Stimulated activated CD4-positive, alpha-beta T cell treated with anti-CD3 and anti-CD28 coated beads, Interleukin-1b, Interleukin-23, amount 100 ng/mL, for 1 hour (primary cell): ENCODE results near the gene MED27.
"Not testable (repeated sequence)": the region's sequence is repeated elsewhere in the genome, so short reads cannot be mapped to it uniquely, and the experiment has no call there.

Source experiments
- DNase-seq, 2 donors: peaks; one replicate each; pipeline ENCODE4 v3.0.0-alpha.2; 2020; ENCODE audit warnings: low read depth in 2 of 2

MED27 gene

GRCh38 chr9:132077881-132078698 is 1.6 kb downstream of the MED27 start:
- DNase-seq: no peak

- no peak for DNase-seq
Measured at GRCh38 chr9:132075853-132076252, 3.8 kb downstream of the MED27 start.

- DNase-seq: no peak
Measured at GRCh38 chr9:132074736-132075135, 4.9 kb downstream of the MED27 start.

GRCh38 chr9:132071847-132072507 is 7.7 kb downstream of the MED27 start:
- DNase-seq: no peak

- no peak for DNase-seq
Measured at GRCh38 chr9:132069046-132069898, 10.4 kb downstream of the MED27 start.

GRCh38 chr9:132068605-132069004 is 11.1 kb downstream of the MED27 start:
- DNase-seq: no peak

GRCh38 chr9:132066511-132066910 is 13.2 kb downstream of the MED27 start:
- DNase-seq: no peak

- no peak for DNase-seq
Measured at GRCh38 chr9:132066057-132066456, 13.6 kb downstream of the MED27 start.

- DNase-seq: no peak
Measured at GRCh38 chr9:132063281-132063680, 16.4 kb downstream of the MED27 start.

GRCh38 chr9:132062806-132063205 is 16.9 kb downstream of the MED27 start:
- no peak for DNase-seq

- no peak for DNase-seq
Measured at GRCh38 chr9:132061526-132061925, 18.1 kb downstream of the MED27 start.

- no peak for DNase-seq
Measured at GRCh38 chr9:132059361-132059760, 20.3 kb downstream of the MED27 start.

GRCh38 chr9:132058226-132058625 is 21.4 kb downstream of the MED27 start:
- not testable (repeated sequence) for DNase-seq

GRCh38 chr9:132056717-132057560 is 22.7 kb downstream of the MED27 start:
- no peak for DNase-seq

- DNase-seq: no peak
Measured at GRCh38 chr9:132055756-132056155, 23.9 kb downstream of the MED27 start.

- no peak for DNase-seq
Measured at GRCh38 chr9:132054024-132054423, 25.6 kb downstream of the MED27 start.

- no peak for DNase-seq
Measured at GRCh38 chr9:132049900-132050299, 29.8 kb downstream of the MED27 start.

GRCh38 chr9:132049323-132049882 is 30.3 kb downstream of the MED27 start:
- DNase-seq: no peak

- no peak for DNase-seq
Measured at GRCh38 chr9:132048201-132048600, 31.5 kb downstream of the MED27 start.

GRCh38 chr9:132046456-132046855 is 33.2 kb downstream of the MED27 start:
- DNase-seq: no peak
